ENCODE data around the gene TTL.

Gene TTL

DNA sequence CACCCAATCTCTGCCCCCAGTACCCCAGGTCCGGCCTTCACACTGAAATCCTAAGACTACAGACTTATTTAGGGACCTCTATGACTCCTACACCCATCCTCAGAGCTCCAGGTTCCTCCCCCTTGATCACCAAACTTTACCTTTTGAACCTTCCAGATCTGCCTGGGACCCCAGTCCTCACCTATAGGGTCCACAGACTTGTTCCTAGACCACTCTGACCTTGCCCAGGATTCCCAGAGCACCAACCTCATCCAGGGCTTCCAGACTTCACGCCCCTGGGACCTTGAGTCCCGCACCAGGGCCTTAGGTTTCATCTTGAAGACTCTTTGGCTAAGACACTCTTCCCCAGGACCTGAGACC is 102.9 kb downstream of the TTL start:
- DNase-seq = no peak

DNA sequence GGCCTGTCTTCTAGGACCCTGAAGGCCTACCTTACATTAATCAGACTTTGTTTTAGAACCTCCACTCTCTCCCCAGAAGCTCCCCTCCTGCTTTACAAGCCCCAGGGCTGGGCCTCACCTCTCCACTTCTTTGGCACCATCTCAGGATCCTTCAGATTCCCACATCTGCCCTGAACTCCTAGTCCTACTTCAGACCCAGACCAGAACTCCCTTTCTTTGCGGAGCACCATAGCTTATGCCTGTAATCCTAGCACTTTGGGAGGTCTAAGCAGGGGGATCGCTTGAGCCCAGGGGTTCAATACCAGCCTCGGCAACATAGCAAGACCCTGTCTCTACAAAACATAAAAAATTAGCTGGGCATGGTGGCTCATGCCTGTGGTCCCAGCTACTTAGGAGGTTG is 103.4 kb downstream of the TTL start:
- no peak for DNase-seq

DNA sequence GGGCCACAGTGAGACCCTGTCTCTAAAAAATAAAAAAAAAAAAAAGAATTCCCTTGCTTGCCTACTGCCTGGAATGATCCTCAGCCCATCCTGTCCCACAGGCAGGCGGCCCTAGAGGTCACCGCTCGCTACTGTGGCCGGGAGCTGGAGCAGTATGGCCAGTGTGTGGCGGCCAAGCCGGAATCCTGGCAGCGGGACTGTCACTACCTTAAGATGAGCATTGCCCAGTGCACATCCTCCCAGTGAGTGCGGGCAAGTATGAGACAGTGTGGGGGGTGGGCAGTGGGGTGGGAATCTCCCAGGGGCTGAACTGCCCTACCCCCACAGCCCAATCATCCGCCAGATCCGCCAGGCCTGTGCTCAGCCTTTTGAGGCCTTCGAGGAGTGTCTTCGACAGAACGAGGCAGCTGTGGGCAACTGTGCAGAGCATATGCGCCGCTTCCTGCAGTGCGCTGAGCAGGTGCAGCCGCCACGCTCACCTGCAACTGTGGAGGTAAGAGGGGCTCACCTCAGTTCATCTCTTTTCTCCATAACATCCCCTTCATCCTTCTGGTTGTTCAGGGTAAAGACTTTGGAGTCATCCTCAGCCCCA is 104.0 kb downstream of the TTL start:
- DNase-seq = no peak

DNA sequence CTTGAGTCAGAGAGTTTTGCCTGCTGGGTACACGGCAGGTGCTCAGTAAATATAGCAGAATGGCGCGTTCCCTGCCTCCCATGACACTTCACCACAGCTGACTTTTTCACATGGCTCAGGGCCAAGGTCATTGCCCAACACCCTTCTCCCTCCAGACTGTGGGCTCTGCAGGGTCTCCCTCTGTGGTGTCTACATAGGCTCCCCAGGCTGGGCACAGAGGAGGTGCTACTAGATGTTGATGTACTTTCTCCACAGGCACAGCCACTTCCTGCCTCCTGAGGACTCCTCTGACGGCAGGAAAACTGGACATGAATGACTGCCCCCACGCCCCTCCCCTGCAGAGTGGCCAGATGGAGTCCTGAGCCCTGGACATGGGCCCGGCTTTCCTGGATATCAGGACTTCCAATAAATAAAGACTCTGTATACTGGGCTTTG is 106.7 kb downstream of the TTL start:
- DNase-seq = no peak
